Measurements from ENCODE around the gene ERCC8. TPM values are rescaled to one million over a fixed set of nuclear protein-coding genes. Genes with fewer than 3 reads are reported as not detected.

The ERCC8 gene, protein sequence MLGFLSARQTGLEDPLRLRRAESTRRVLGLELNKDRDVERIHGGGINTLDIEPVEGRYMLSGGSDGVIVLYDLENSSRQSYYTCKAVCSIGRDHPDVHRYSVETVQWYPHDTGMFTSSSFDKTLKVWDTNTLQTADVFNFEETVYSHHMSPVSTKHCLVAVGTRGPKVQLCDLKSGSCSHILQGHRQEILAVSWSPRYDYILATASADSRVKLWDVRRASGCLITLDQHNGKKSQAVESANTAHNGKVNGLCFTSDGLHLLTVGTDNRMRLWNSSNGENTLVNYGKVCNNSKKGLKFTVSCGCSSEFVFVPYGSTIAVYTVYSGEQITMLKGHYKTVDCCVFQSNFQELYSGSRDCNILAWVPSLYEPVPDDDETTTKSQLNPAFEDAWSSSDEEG
- 8.6 to 14.8 TPM (median 11.1 TPM) in 3 replicates for total RNA-seq
- long read RNA-seq, transcript ERCC8-201 (12 exons, 2,017 nt) = major isoform, 9 of 16 reads
- long read RNA-seq, partial matches to known transcripts = 3 of 16 reads
- long read RNA-seq, other reads (novel, unspliced or antisense) = 4 of 16 reads

DNA sequence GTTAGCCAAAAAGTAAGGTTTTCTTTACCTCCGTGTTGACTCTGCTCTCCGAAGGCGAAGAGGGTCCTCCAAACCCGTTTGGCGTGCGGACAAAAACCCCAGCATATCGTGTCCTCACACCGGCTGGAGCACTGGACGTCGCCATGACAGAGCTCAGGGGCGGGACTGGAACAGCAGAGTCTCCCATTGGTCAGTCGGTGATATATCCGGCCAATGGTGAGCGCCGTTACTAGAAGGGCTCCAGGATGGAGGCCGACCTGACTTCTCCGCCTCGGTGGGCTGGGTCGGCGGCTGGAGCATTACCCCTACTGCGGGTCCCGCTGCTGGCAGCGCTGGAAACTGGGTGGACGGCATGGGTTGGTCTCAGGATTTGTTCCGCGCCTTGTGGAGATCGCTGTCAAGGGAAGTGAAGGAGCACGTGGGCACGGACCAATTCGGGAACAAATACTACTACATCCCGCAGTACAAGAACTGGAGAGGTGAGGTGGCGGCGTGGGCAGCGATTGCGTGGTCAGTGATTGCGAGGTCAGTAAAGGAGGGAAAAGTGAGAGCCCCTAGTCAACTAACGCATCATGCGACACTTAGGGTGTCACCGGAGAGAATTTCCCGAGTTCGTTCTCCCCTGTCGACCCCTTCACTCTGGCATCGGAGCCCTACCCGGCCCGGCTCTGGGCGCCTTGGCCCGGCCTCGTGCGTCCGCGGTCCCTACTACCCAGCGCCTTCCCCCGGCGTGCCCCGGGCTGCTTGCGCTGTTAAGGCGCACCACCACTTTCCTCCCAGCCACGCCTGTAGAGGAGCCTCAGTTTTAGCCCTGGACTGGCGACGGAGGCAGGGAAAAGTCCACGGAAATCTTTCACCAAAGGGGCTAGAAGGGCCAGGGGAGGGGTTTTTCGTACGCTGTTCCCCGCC, at the start of gene ERCC8, which contains the start of gene NDUFAF2:
TSS of gene ERCC8 (minus strand) at position 167 of the 909 bp plus-strand sequence. CDS start at position 105, 62 bp downstream.
TSS of gene NDUFAF2 (plus strand) at position 302 of the 909 bp plus-strand sequence. CDS start at position 353, 51 bp downstream.
- TF ChIP-seq, protein P1, sequence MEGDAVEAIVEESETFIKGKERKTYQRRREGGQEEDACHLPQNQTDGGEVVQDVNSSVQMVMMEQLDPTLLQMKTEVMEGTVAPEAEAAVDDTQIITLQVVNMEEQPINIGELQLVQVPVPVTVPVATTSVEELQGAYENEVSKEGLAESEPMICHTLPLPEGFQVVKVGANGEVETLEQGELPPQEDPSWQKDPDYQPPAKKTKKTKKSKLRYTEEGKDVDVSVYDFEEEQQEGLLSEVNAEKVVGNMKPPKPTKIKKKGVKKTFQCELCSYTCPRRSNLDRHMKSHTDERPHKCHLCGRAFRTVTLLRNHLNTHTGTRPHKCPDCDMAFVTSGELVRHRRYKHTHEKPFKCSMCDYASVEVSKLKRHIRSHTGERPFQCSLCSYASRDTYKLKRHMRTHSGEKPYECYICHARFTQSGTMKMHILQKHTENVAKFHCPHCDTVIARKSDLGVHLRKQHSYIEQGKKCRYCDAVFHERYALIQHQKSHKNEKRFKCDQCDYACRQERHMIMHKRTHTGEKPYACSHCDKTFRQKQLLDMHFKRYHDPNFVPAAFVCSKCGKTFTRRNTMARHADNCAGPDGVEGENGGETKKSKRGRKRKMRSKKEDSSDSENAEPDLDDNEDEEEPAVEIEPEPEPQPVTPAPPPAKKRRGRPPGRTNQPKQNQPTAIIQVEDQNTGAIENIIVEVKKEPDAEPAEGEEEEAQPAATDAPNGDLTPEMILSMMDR (IDR thresholded peaks at IDR 0.05) = peak; percentile 20
- Mint-ChIP-seq H3K9me3 (ENCODE audit: low read depth) (peaks cover 3% of the 10 kb centered on the region), H3K4me3 (ENCODE audit: unreplicated experiment) (no peak within 1 kb of the TSS), H3K36me3 (ENCODE audit: low read depth) (no peaks in the 10 kb centered on the region), H3K27me3 (ENCODE audit: low read depth) (no peaks in the 10 kb centered on the region), H3K4me1 (ENCODE audit: low read depth) (peaks cover 16% of the 10 kb centered on the region), H3K27ac (ENCODE audit: unreplicated experiment) (no peak within 1 kb of the TSS)
- DNase-seq (ENCODE audit: low spot score) = peak; percentile 96

DNA sequence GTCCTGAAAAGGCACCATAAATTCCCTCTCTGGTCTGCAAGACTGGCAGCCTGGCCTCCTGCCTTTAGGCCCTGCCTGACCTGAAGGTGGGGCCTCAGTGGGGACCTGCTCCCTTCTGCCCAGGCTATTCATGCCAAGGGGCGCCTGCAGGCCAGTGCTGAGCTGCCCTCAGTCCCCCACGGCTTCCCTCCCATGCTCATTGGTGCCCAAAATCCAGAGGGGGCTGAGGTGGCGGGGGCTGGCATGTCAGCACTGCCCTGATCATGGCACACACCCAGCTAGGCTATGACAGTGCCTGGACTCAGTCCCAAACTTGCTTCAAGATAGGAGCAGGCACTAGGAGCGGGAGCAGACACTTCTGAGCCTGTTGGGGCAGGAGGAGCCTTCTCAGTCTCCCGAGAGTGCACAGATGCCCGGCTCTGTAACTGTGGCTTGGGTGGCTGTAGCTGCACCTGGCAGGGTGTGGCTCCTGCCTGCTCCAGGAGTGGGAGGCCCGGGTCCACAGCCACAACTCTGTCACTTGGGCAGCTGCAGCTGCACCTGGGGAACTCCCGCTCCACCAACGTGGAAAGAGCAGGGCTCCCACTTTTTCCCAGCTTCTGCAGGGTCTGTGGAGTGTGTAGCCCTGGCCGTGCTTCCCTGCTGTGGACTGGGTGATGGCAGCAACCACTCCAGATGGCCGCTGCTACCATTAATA, 49.2 kb upstream of the ERCC8 start:
- TF ChIP-seq, protein P1 (IDR thresholded peaks at IDR 0.05) = no peak
- Mint-ChIP-seq H3K4me1 (ENCODE audit: low read depth) (no peaks in the 10 kb centered on the region), H3K4me3 (ENCODE audit: unreplicated experiment) (no peak overlapping the region), H3K27me3 (ENCODE audit: low read depth) (no peaks in the 10 kb centered on the region), H3K36me3 (ENCODE audit: low read depth) (no peaks in the 10 kb centered on the region), H3K9me3 (ENCODE audit: low read depth) (peaks cover 9% of the 10 kb centered on the region), H3K27ac (ENCODE audit: unreplicated experiment) (no peak overlapping the region)
- no peak for DNase-seq (ENCODE audit: low spot score)

DNA sequence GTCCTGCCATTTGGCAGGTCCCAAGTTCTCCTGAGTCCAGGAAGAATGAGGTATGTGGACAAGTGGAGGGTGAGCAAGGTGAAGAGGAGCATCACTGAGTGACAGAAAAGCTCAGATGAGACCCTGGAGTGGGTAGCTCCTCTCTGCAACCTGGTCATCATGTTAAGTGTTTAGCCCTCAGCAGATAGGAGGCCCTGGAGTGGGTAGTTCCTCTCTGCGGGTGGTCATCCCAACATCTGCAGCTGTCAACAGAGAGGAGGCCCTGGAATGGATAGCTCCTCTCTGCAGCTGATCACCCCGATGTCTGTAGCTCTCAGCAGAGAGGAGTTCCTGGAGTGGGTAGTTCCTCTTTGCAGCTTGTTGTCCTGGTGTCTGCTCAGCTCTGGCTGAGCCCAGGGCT, 48.6 kb upstream of the ERCC8 start:
- Mint-ChIP-seq H3K4me1 (ENCODE audit: low read depth) (no peaks in the 10 kb centered on the region), H3K27me3 (ENCODE audit: low read depth) (no peaks in the 10 kb centered on the region)

DNA sequence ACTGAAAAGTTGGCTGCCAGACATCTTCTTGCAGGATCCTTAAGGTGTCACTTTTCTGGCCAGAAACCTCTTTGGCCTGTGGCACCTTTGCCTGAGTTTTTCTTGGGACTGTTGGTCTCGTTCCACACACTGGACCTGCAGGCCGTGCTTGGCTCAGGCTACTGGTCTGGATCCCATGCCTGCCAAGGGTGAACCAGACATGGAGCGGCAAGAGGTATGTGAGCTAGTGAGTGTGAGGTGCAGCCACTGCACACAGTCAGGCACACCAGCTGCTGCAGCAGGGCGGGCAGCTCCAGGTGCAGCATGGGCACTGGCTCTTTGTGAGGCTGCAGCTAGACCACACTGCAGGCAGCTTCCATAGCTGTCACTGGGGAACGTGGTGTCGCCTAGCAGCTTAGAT, 48.0 kb upstream of the ERCC8 start:
- Mint-ChIP-seq H3K36me3 (ENCODE audit: low read depth) (no peaks in the 10 kb centered on the region), H3K4me1 (ENCODE audit: low read depth) (peaks cover 2% of the 10 kb centered on the region), H3K27ac (ENCODE audit: unreplicated experiment) (no peak overlapping the region), H3K27me3 (ENCODE audit: low read depth) (no peaks in the 10 kb centered on the region), H3K9me3 (ENCODE audit: low read depth) (peaks cover 14% of the 10 kb centered on the region), H3K4me3 (ENCODE audit: unreplicated experiment) (no peak overlapping the region)
- TF ChIP-seq, protein P1 (IDR thresholded peaks at IDR 0.05) = no peak
- no peak for DNase-seq (ENCODE audit: low spot score)

More for the DNA sequence above, 48.6 kb upstream of the ERCC8 start:
- TF ChIP-seq, protein P1 (IDR thresholded peaks at IDR 0.05) = no peak
- Mint-ChIP-seq H3K27ac (ENCODE audit: unreplicated experiment) (no peak overlapping the region), H3K9me3 (ENCODE audit: low read depth) (peaks cover 9% of the 10 kb centered on the region), H3K4me3 (ENCODE audit: unreplicated experiment) (no peak overlapping the region), H3K36me3 (ENCODE audit: low read depth) (no peaks in the 10 kb centered on the region)
- DNase-seq (ENCODE audit: low spot score) = no peak
